Astrocyte of the cerebellum (primary cell): ENCODE measurements around the gene CDK19.

Source experiments
- DNase-seq: peaks from one replicate; pipeline ENCODE4 v3.0.0-alpha.2; 2011; ENCODE audit warnings: low read depth
- H3K4me3 ChIP-seq: 2 replicates; pipeline ENCODE4 v1.5.1; 2011; ENCODE audit warnings: mild to moderate bottlenecking, low read depth, low read length, moderate library complexity
- in situ Hi-C: cut with HindIII; loops from 2 replicates; pipeline ENCODE4 v1.10.0; 2017; ENCODE audit warnings: low sequenced_read_pairs
- TF ChIP-seq, protein P1 (sequence below): IDR thresholded peaks from 2 replicates; pipeline ENCODE4 v1.5.1; 2012; ENCODE audit warnings: low read length, low read depth, moderate library complexity, mild to moderate bottlenecking; ENCODE audit errors: missing control alignments

Gene CDK19

DNA sequence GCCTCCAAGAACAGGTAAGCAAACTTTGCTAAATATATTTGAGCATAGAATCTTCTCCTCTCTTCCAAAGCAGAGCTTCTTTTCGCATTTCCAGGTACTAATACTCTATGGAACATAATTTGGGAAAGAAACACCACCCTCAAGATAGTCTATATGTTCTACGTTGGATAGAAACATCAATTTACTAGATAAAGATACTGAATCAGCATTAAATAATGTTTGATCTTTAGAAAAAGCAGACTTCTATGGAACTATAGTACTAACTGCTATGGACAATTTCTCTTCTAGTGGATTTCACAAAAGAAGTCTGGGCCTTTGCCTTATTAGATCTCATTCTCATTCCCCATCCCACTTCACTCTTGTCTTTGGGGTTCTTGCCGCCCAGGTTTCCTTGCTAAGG is 103.0 kb downstream of the CDK19 start:
- TF ChIP-seq, protein P1, sequence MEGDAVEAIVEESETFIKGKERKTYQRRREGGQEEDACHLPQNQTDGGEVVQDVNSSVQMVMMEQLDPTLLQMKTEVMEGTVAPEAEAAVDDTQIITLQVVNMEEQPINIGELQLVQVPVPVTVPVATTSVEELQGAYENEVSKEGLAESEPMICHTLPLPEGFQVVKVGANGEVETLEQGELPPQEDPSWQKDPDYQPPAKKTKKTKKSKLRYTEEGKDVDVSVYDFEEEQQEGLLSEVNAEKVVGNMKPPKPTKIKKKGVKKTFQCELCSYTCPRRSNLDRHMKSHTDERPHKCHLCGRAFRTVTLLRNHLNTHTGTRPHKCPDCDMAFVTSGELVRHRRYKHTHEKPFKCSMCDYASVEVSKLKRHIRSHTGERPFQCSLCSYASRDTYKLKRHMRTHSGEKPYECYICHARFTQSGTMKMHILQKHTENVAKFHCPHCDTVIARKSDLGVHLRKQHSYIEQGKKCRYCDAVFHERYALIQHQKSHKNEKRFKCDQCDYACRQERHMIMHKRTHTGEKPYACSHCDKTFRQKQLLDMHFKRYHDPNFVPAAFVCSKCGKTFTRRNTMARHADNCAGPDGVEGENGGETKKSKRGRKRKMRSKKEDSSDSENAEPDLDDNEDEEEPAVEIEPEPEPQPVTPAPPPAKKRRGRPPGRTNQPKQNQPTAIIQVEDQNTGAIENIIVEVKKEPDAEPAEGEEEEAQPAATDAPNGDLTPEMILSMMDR: no peak
- in situ Hi-C loops: no loop called here
- no peak for DNase-seq
- H3K4me3 ChIP-seq: no peak overlapping the region

DNA sequence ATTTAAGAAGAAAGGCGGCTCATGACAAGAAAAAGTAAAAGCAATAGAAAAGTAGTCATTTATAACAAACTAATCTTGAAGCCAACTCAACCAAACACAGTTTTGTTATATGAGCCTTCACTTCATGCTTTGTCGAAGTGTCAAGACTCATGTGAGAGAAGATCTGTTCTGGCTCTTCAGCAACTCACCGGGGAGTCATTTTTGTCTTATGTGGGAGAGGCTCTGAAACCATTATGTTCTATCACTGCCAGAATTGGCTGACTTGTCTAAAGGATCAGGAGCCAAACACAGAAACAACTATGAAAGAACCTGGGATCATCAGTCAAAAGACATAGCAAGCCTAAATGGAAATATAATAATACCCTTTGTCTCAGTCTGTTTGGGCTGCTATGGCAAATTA is 105.2 kb downstream of the CDK19 start:
- no peak overlapping the region for H3K4me3 ChIP-seq
- TF ChIP-seq, protein P1: no peak
- no peak for DNase-seq
- in situ Hi-C loops: no loop called here

DNA sequence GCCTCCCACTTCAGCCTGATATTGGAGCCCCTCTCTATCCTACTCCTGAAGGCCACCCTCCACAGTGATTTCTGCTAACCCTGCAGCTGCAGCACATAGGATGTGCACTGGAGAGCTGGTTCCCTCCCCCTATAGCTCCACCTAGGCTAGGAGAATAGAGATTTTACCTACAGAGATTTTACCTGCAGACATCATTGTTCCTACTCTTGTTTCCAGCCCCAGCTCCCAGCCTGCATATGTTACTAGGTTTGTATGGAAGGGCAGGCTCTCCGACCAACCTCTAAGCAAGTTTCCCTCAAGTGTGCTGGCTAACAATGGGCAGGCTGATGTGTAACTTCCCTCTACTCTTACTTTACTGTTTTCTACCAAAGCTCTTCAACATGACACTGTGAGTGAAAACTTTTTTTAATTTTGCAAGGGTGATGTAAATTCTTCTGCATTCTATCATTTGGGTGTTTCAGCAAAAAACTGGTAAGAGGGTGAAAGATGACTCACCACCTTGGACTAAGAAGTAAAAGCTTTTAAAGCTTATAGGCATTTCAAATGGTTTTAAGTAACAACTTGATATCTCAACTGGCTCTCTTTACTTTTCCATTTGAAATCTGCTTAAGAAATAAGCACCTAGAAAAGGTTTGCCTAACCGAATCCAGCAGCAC is 106.8 kb downstream of the CDK19 start:
- in situ Hi-C loops: no loop called here
- DNase-seq: no peak
- no peak overlapping the region for H3K4me3 ChIP-seq
- TF ChIP-seq, protein P1: no peak

DNA sequence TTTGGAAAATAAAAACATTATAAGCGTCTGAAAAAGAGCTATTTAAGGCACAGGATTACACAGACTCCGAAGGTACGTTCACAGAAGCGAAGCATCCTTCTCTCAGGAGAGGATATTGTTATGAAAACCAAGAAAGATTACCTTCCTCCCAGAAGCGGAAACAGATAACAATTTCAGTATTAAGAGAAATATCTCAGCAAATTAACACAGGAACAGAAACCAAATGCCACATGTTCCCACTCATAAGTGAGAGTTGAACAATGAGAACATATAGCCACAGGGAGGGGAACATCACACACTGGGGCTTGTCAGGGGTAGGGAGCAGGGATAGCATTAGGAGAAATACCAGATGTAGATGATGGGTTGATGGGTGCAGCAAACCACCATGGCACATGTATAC is 109.7 kb downstream of the CDK19 start:
- DNase-seq: no peak
- TF ChIP-seq, protein P1: no peak
- in situ Hi-C loops: no loop called here
- no peak overlapping the region for H3K4me3 ChIP-seq

DNA sequence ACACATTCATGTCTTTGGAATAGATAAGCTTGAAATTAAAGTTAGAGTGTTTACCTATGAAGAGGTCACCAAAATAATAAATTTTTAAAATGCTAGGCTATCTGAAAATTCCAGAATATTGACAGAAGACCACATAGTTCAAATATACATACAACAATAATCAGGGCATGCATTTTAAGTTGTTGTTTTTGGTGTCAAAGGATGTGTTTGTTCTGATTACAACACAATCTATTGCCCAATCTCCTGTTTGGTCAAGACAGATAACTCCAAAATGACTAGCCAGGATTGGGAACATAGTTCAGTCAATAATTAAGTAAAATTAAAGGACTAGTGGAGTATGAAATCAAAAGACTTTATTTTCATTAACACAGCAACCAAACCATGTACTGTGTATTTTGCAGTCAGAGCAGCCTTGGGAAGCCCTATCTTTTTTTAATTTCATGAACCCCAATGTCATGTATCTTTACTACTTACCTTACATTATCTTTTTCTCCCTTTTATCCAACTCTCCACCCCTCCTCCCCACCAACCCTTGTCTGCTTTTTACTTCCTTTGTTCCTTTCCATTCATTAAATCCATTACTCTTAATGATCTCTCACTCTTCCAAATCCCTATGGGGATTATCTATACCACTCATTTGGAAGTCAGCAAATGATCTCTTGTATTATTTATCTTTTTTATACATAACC is 111.2 kb downstream of the CDK19 start:
- TF ChIP-seq, protein P1: no peak
- no peak overlapping the region for H3K4me3 ChIP-seq
- in situ Hi-C loops: no loop called here
- no peak for DNase-seq

DNA sequence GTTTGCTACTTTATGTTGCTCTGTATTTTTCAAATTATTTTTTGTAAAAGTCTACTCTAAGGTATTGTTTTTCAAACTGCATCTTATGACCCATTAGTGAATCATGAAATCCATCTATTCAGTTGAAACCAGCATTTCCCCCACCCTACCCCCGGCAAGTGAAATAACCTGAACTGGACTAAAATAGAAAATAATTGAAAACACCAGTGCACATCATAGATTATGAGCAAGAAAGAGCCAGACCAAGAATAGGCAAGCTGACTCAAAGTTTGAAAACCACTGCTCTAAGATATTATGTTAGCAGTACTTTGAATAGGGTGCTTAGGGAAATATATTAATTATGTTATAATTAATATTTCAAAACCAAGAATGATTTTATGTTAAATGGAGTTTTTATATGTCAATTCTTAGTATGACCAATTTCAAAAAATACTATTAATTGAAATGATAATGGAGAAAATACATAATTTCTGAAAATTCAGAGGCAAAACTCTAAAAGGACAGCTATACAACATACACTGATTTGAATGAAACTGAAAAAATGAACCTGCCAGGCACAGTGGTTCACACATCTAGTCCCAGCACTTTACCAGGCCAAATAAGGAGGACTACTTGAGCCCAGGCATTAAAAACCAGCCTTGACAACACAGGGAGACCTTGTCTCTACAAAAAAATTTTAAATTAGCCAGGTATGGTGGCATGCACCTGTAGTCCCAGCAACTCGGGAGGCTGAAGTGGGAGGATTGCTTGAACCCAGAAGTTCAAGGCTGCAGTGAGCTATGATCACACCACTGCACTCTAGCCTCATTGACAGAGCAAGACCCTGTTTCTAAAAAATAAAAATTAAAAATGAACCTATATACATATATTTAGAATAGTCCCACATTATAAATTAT is 112.0 kb downstream of the CDK19 start:
- DNase-seq: no peak
- TF ChIP-seq, protein P1: no peak
- no peak overlapping the region for H3K4me3 ChIP-seq
- in situ Hi-C loops: no loop called here
